Measurements from ENCODE around the gene NINJ2. TPM values are rescaled to one million over a fixed set of nuclear protein-coding genes. Genes with fewer than 3 reads are reported as not detected.

The NINJ2 gene
- total and polyA plus RNA-seq, 12 donors, result 1.9 to 25.7 (median 8.3) TPM

GRCh38 chr12:526089-526488, 137.2 kb downstream of the NINJ2 start:
- no peak overlapping the region for H3K4me3 ChIP-seq
- H3K9me3 ChIP-seq, result no peaks in the 10 kb centered on the region
- DNase-seq (no peak), ATAC-seq (no peak)
- no peak overlapping the region for H3K27ac ChIP-seq
- peaks cover 0 to 27% (median 6%) of the 10 kb centered on the region in 9 donors for H3K4me1 ChIP-seq
- H3K36me3 ChIP-seq, result no peaks in the 10 kb centered on the region
- H3K27me3 ChIP-seq, result peaks cover 0 to 2% (median 0%) of the 10 kb centered on the region in 7 donors
- 80 to 82% methylated on average over 6 of the region's 6 CpGs for WGBS, 2 donors
- intact Hi-C loops (cut with DNase I), result no loop called here
- no peak for TF ChIP-seq CTCF (IDR thresholded peaks at IDR 0.05)

DNA sequence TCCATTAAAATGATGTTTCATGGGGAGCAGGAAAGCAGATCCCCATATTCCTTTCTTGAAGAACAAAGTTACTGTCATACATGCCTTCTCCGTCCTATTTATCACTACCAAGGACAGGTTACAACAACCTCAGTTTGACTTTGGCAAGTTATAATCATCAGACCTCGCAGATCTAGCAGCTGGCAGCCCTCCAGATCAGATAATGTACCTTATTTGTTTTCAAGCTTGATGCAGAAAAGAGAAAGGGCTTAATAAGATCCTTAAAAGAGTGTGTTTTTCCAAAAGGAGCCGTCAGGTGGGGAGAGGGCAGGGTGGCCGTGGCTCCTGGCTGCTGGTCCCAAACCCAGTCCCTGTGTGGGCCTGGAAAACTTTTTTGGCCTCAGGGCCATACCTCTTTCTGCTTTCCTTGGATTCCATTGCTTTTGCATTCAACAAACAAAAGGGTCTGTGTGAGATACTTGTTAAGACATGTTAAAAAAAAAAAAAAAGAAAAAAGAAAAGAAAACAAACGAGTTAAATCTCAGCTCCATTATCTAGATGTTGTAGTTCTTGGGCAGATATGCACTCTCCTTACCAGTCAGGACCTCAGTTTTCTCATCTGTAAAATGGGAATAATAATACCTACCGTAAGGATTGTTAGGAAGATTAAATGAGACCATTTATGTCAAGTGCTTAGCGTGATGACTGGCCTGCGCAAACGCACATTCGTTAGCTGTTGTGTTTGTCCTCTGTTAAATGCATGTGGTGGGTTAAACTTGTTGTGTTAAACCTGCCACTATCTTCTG, 138.9 kb downstream of the NINJ2 start:
- ATAC-seq (no peak), DNase-seq (no peak)
- no peaks in the 10 kb centered on the region for H3K36me3 ChIP-seq
- intact Hi-C loops (cut with DNase I), result no loop called here
- no peak overlapping the region for H3K4me3 ChIP-seq
- H3K9me3 ChIP-seq, result no peaks in the 10 kb centered on the region
- no peak overlapping the region for H3K27ac ChIP-seq
- H3K4me1 ChIP-seq, result peaks cover 0 to 27% (median 6%) of the 10 kb centered on the region in 9 donors
- TF ChIP-seq CTCF (IDR thresholded peaks at IDR 0.05), result no peak
- 65 to 70% methylated on average over 10 of the region's 10 CpGs for WGBS, 2 donors
- peaks cover 0 to 14% (median 0%) of the 10 kb centered on the region in 7 donors for H3K27me3 ChIP-seq

DNA sequence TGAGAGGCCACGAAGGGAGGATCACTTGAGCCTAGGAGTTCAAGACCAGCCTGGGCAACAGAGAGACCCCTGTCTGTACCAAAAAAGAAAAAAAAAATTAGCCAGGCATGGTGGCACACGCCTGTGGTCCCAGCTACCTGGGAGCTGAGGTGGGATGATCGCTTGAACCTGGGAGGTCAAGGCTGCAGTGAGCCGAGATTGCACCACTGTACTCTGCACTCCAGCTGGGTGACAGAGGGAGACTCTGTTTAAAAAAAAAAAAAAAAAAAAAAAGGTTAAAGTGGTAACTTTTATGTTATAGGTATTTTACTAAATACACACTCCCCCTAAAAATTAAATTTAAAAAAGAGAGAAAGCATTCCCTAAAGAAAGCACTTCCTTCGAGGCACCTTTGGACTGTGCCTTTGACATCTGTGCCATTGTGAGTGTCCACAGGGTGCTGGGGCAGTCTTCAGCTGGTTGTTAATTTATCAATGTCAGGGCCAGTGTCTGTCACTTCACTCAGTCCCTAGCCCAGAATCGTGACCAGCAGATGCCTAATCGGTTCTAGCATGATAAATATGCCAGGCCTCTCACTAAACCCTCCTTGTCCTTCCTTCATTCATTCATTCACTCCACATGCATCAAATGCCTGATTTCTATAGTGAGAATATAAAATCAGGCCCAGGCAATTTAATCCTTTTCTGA, 140.4 kb downstream of the NINJ2 start:
- WGBS, 2 donors, result 57 to 63% methylated on average over 7 of the region's 7 CpGs
- ATAC-seq (no peak), DNase-seq (no peak)
- H3K4me1 ChIP-seq, result peaks cover 0 to 25% (median 6%) of the 10 kb centered on the region in 9 donors
- H3K36me3 ChIP-seq, result no peaks in the 10 kb centered on the region
- intact Hi-C loops (cut with DNase I), result no loop called here
- H3K9me3 ChIP-seq, result no peaks in the 10 kb centered on the region
- peaks cover 0 to 28% (median 0%) of the 10 kb centered on the region in 7 donors for H3K27me3 ChIP-seq
- TF ChIP-seq CTCF (IDR thresholded peaks at IDR 0.05), result no peak
- H3K27ac ChIP-seq, result no peak overlapping the region
- no peak overlapping the region for H3K4me3 ChIP-seq

DNA sequence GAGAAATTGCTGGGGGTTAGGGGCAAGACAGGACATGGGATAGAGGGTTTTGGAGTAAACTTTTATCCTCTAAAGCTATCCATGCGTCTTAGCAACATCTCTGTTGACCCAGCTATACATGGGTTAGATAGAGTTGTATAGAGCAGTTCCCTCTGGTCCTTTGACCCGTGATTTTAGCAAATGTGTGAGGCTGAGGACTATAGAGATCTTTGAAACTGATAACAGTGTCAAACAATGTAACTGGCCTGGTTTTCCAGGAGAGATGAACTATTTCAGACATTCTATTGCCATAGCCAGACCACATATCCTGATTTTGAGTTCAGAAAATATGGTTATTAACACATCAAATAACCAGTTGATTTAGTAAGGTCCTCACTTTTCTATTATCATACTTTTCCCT, 143.1 kb downstream of the NINJ2 start:
- Histone ChIP-seq H3K27ac (no peak overlapping the region), H3K4me3 (no peak overlapping the region), H3K9me3 (no peaks in the 10 kb centered on the region), H3K27me3 (peaks cover 0 to 29% (median 0%) of the 10 kb centered on the region in 7 donors), H3K36me3 (no peaks in the 10 kb centered on the region), H3K4me1 (peaks cover 0 to 29% (median 3%) of the 10 kb centered on the region in 9 donors)
- TF ChIP-seq CTCF (IDR thresholded peaks at IDR 0.05), result no peak
- 63 to 65% methylated on average over 2 of the region's 2 CpGs for WGBS, 2 donors
- DNase-seq (no peak), ATAC-seq (no peak)
- intact Hi-C loops (cut with DNase I), result no loop called here
